Measurements from ENCODE around the gene PPP6R2.

DNA sequence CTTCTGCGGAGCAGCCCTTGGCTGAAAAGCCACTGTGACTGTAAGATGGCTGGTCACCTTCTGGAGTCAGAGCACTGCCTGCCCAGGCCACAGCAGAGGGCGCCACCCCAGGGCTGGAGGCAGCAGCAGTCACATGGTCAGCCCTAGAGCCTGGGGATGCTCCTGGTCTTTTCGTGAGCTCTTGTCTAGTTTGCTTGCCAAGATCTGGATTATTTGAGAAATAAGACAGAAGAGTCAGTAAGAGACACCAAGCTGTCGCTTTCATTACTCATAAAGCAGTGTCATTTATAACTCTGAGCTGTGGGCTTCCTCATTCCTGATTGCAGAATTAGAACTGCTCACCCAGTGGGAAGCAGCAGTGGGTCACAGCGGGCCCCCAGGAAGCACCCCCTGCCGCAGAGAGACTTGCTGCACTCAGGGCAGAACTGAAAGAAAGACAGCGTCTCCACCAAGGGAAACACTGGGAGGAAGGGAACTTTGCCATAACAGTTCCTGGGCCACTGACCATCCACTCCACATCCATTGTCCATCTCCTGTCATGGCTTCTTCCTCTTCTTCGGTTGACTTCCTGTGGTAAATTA, 56.7 kb downstream of the PPP6R2 start:
- TF ChIP-seq CTCF (conservative IDR thresholded peaks at IDR 0.05) (peak; percentile 63), EZH2 (IDR thresholded peaks at IDR 0.05; ENCODE audit: low read depth) (no peak)
